ENCODE data around the gene SLC38A10.
A peak's percentile ranks its signal among the peaks of the same experiment; 100 is the strongest.

SLC38A10 gene

DNA sequence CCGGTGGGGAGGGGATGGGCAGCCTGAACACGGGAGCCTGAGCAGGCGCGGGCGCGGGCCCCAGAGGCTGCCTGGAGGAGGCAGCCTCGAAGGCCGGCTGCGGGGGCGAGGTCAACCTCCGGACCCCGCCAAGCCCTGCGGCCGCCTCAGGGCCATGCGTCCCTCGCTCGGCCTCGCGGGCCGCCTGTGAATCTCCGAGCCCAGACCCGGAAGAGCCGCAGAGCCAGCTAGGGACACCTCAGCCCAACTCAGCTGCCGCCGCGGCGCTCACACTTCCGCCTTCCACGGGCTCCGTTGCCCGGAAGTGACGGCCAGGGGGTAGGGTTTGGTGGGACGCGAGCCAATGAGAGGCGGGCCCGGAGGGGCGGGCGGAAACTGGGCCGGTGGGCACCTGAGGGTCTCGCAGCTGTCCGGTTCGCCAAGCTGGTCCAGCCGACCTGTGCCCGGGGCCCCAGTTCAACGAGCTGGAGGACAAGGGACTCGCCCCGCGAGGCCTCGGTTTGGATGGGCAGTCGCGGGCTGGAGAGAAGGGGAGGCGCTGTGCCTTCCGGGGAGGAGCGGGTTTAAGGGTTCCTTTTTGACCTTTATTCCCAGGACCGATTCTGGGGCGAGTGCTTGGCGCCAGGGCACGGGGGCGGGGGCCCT is at the start of gene SLC38A10:
Gene SLC38A10 (minus strand): TSS at position 277 of the 645 bp plus-strand sequence. CDS start 386 bp downstream, outside the sequence.
- DNase-seq (ENCODE audit: low read depth): peak; percentile 84

DNA sequence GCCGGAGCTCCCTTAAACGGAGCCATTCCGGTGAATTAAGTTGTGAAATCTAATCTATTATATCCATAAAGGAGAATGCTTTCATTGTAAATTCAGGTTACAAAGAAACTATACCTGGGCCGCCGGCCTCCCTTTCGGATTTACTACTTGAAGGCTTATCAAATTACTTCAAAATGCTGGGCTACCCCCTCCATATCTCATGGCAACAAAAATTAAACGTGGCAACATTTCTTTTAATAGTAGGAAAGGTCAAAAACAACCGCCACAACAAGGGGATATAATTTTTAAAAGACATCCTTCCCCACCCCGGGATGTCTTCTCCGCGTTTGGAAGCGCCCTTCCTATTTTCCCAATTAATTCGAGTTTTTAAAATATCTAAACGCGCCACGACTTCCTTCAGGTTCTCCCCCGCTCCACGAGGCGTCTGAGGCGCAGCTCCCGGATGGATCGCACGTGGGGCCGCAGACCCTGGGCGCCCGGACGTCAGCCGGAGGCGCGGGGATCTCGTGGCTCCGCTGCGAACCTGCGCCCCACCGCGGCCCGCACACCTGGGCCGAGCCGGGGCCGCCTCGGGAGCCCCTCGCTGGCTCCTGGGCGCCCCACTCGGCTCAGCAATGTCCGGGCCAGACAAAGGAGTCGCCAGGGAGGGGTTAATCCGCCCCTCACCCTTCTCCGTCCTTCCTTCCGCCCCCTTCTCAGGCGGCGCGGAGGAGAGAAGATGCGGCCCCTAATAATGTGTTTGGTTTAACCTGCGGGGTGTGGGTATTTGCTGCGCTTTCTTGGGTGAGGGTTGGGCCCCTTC is 47.4 kb upstream of the SLC38A10 start:
- DNase-seq (ENCODE audit: low read depth): no peak

DNA sequence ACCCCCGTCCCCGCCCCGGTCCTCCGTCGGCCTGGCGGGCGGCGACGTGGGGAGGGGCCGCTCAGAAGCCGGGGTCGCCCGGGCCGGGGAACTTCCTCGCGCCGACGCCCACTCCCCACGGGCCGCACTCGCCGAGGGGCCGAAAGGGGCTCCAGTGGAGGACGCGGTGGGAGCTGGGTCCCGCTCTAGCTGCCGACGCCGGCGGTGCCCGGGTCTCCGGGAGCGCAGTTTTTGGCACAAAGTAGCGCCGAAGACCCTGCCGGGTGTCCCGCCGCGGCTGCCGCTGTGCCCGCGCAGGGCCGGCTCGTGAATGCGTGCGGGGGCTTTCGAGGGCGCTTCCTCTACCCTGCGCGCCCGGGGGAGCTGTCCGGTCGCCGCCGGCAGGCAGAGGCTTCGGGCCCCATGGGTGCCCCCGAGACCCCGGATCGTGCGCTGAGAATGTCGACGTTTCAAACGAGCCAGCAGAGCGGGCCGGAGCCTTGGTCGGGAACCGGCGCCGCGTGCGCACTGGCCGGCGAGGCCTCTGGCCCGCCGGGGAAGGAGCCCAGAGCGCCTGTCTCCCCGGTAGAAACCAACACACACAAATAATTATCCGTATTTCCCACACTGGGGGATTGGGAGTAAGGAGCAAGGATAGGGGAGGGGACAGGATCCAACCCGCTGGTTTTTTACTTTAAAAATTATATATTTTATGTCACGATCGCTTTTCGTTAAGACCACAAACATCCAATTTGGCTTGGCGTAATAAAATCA is 46.6 kb upstream of the SLC38A10 start:
- DNase-seq (ENCODE audit: low read depth): no peak

DNA sequence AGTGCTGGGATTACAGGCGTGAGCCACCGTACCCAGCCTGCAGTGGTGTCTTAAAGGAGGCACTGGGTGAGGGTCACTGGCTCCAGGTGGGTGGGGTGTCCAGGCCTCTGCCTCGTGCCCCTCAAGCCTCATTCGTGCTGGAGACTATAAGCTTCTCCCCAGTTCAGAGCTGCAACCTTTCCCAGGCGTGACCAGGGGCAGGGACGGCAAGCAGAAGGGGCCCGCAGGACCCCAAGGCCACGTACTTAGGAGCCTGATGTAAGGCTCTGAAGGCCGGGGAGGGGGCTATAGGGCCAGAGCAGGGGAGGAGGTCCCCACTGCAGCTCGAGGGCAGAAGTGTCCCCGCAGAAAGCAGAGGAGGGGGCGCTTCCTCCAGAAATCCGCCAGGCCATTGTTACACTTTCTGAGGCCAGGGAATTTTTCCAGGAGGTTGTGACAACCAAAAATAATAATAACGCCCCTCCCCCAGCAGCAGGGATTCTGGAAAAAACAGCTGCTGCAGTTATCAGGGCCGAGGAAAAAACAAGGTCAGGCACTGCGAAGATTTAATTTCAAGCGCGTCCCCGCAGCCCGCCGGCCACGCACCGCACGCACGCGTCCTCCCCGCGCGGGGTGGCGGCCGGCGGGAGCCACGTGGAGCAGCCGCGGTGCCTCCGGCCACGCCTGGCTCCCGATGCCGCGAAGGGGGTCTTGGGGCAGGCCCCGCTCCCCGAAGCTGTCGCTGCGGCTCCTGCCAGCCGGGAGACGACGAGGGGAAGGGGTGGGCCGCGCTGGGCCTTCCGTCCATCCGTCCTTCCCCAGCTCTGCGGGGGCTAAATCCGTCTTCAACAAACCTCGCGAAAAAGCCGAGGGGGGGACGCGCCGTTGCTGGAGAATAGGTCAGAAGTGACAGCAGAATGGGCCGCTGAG is 45.8 kb upstream of the SLC38A10 start:
- no peak for DNase-seq (ENCODE audit: low read depth)

- no peak for DNase-seq (ENCODE audit: low read depth)
Observed at GRCh38 chr17:81339534-81340296, 44.6 kb upstream of the SLC38A10 start.

- no peak for DNase-seq (ENCODE audit: low read depth)
Observed at GRCh38 chr17:81339191-81339533, 44.1 kb upstream of the SLC38A10 start.

DNA sequence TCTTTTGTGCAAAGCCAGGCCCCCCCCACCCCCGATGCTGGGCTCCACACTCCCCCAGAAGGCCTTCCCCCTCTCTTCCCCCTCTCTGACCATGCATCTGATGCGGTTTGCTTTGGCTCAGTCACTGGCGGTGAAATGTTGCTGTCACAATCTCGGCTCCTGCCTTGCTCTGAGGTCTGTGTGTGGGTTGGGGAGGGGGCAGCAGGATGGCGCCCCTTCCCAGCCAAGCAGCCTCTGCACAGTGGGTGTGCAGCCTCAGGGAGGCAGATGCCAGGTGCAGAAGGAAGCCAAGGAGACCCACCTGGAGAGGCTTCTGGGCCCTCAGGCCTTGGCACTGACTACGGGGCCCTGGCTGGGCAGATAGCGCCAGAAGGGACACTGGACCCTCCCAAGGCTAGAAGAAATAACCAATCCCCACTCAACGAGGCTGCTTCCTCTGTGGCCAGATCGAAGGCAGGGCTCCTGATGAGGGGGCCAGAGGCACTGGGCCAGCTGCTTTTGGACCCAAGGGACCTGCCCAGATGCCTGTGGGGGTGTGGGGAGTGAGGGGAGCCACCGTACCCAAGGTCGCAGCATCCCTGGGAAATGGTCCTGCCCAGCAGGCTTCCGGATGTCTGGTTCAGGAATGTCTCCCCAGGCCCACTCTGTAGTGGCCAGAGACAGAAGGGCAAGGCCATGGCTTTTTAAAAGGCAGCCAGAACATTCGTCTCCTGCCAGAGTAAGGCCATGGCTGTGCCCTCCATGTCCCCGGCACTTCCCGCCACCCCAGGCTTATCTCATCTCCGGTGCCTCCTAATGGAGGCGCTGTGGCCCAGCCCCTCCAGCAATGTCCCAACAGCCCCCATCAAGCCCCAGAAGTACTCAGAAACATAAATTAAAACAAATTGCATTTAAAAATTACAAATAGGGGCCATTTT is 43.4 kb upstream of the SLC38A10 start:
- DNase-seq (ENCODE audit: low read depth): no peak

DNA sequence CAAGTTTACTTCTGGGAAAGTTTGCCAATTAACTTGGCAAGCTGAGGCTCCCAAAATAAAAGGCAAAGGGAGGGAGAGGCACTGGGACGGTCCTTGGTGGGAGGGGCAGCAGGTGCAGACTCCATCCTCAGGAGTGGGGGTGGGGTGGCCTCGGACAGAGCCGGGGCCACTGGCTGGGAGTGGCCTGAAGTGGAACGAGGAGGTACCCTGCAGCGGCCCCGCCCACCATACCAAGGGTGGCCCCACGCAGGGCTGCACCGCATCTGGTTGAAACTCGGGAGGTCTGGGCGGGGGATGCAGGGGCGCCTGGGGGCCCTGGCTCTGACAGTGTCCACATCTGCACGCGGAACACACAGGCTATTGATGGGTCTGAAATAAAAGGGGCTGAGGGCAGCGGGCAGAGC is 42.4 kb upstream of the SLC38A10 start:
- DNase-seq (ENCODE audit: low read depth): no peak

- DNase-seq (ENCODE audit: low read depth): no peak
Observed at GRCh38 chr17:81336930-81337325, 41.8 kb upstream of the SLC38A10 start.

GRCh38 chr17:81336296-81336929 is 41.3 kb upstream of the SLC38A10 start:
- no peak for DNase-seq (ENCODE audit: low read depth)

GRCh38 chr17:81335773-81336157 is 40.7 kb upstream of the SLC38A10 start:
- DNase-seq (ENCODE audit: low read depth): no peak

GRCh38 chr17:81334987-81335772 is 40.1 kb upstream of the SLC38A10 start:
- no peak for DNase-seq (ENCODE audit: low read depth)

DNA sequence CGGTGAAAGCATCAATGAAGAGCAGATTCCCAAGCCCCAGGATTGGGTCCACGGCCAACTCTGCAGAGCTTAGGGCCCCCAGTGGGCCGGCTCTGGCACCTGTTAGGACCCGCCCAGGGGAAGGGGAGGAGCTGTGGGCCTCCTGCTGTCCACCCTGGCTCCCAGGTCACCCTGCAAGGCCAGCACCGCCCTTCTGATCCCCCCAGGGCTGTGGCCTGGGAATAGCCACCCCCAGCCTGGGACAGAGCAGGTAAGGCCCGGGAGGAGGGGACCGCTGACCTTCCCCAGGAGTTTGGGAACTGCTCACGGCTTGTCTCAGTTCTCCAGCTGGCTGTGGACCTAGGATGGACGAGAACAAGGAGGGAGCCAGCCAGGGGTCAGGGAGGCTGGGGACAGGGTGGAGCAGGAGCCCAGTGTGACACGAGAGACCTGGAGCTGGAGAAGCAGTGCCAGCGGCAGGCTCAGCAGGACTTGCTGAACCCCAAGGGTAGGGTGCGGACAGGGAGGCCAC is 39.3 kb upstream of the SLC38A10 start:
- no peak for DNase-seq (ENCODE audit: low read depth)

GRCh38 chr17:81333616-81334368 is 38.7 kb upstream of the SLC38A10 start:
- no peak for DNase-seq (ENCODE audit: low read depth)

DNA sequence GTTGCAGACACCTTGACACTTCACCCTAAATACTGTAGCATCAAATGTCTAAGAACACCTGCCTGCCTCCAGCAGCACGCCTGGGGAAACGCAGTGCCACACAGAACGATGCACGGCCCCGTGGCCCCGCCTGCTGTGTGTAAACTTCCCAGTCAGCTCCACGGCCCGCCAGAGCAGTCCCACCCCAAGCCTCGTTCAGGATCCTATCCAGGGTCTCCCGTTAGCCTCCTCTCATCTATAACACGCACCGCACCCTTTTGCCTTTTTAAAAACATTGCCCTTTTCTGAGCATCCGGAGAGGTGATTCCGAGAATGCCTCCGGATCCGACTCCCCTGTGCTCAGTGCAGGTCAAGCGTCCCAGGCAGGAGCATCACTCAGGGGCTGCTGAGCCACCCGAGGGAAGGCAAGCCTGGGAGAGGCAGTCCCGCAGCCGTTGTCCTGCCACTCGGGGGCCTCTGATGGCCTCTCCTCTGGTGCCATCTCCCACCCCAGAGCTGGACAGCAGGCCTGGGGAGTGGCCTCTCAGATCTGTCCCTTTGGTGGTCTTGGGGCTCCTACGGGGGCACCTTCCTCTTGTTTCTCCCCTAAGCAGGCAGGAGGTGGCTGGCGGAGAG is 37.9 kb upstream of the SLC38A10 start:
- DNase-seq (ENCODE audit: low read depth): no peak

DNA sequence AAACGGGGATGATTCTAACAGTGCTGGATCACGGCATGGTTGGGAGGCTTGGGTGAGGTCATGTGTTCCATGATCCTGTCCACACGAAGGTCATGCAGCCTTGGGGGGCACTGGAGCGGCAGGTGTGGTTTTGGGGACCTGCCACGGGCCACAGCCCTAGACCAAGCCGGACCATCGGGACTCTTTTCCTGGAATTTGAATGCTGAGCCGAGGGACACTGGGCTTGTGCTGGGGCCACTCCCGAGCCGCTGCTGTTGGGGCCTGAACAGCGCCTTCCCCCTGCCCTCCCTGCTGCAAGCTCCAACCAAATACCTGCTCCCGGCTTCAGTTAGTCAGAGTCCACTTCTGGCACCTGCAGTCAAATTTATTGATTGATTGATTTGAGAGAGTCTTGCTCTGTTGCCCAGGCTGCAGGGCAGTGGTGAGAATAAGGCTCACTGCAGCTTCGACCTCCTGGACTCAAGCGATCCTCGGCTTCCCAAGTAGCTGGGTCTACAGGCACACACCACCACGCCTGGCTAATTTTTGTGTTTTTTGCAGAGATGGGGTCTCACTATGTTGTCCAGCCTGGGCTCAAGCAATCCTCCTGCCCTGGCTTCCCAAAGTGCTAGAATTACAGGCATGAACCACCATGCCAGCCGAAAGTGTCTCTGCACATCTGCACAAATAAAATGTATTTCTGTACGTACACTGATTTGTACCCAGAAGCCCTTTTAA is 37.2 kb upstream of the SLC38A10 start:
- no peak for DNase-seq (ENCODE audit: low read depth)
